ENCODE results near the gene TTYH3. TPM values are rescaled to one million over a fixed set of nuclear protein-coding genes. Genes with fewer than 3 reads are reported as not detected.

TTYH3 gene
- total RNA-seq, 1 experiment from 2014 or later: 178 TPM

DNA sequence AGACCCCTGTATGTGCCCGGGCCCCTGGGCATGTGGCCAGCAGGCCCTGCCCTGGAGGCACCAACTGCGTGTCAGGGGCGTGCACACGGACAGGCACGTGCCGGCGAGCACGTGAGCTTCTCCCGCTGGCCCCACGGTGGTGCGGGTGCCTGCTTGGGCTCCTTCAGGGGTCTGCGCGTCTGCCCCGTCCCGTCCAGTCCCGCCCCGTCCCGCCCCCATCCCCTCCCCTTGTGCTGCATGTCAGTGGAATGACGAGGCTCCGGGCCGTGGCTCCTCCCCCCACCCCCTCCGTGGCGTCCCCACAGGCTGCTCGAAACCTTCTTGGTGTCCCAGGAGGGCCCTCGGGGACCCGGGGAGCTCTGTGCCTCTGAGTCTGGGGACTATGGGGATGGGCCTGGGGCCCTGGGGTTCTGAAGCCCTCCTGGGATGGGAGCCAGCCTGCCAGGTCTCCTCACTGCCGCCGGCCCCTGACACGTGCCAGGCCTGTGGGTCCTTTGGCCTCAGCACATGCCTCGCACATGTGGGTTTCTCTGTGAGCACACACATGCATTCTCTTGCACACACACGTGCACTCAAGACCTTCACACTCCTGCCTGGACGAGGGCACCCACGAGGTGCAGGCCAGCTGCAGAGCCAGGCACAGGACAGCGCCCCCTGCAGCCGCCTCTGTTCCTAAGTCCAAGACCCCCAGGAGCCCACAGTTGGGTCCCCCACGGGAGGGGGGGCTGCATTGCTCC lies 28.7 kb downstream of the TTYH3 start (continued):
- TF ChIP-seq, protein P1, sequence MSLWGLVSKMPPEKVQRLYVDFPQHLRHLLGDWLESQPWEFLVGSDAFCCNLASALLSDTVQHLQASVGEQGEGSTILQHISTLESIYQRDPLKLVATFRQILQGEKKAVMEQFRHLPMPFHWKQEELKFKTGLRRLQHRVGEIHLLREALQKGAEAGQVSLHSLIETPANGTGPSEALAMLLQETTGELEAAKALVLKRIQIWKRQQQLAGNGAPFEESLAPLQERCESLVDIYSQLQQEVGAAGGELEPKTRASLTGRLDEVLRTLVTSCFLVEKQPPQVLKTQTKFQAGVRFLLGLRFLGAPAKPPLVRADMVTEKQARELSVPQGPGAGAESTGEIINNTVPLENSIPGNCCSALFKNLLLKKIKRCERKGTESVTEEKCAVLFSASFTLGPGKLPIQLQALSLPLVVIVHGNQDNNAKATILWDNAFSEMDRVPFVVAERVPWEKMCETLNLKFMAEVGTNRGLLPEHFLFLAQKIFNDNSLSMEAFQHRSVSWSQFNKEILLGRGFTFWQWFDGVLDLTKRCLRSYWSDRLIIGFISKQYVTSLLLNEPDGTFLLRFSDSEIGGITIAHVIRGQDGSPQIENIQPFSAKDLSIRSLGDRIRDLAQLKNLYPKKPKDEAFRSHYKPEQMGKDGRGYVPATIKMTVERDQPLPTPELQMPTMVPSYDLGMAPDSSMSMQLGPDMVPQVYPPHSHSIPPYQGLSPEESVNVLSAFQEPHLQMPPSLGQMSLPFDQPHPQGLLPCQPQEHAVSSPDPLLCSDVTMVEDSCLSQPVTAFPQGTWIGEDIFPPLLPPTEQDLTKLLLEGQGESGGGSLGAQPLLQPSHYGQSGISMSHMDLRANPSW (CRISPR knock-in tag; conservative IDR thresholded peaks at IDR 0.05; ENCODE audit: low read depth): no peak
- TF ChIP-seq, protein P2, sequence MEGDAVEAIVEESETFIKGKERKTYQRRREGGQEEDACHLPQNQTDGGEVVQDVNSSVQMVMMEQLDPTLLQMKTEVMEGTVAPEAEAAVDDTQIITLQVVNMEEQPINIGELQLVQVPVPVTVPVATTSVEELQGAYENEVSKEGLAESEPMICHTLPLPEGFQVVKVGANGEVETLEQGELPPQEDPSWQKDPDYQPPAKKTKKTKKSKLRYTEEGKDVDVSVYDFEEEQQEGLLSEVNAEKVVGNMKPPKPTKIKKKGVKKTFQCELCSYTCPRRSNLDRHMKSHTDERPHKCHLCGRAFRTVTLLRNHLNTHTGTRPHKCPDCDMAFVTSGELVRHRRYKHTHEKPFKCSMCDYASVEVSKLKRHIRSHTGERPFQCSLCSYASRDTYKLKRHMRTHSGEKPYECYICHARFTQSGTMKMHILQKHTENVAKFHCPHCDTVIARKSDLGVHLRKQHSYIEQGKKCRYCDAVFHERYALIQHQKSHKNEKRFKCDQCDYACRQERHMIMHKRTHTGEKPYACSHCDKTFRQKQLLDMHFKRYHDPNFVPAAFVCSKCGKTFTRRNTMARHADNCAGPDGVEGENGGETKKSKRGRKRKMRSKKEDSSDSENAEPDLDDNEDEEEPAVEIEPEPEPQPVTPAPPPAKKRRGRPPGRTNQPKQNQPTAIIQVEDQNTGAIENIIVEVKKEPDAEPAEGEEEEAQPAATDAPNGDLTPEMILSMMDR (IDR thresholded peaks at IDR 0.05): peak; percentile 58
- TF ChIP-seq ZNF423 (CRISPR knock-in tag; IDR thresholded peaks at IDR 0.05): no peak

DNA sequence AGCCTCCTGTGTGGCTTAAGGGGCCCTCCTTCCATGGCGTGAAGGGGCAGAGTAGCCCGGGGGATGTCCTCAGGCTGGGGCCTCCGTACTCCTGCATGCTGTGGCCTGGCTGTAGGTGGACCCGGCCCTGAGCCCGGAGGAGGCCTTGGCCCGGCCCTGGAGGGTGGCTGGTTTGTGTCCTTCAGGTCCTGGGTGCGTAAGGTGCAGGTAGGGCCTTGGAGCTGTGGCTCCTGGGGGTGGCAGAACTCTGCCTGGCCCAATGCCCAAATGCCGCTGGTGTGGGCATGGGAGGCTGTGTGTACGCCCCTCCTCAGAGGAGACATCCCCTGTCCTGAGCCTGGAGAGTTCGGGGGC lies 29.3 kb downstream of the TTYH3 start:
- ChIA-PET CTCF (interaction anchor here (0.6 to 4.5 kb wide), 9 partner anchors 10 to 209 kb away, joined by 3 to 32 read pairs (median 10); partner anchors contain the start of gene TTYH3), POLR2A (no interaction called here)
- peaks cover 12% of the 10 kb centered on the region for H3K36me3 Mint-ChIP-seq
- no peak overlapping the region for H3K4me3 Mint-ChIP-seq
- H3K9me3 Mint-ChIP-seq: no peaks in the 10 kb centered on the region
- no peak overlapping the region for H3K27ac Mint-ChIP-seq
- H3K27me3 Mint-ChIP-seq (ENCODE audit: low read depth): no peaks in the 10 kb centered on the region
- no peak for ATAC-seq
- DNase-seq (ENCODE audit: low spot score): no peak
- TF ChIP-seq, protein P3, sequence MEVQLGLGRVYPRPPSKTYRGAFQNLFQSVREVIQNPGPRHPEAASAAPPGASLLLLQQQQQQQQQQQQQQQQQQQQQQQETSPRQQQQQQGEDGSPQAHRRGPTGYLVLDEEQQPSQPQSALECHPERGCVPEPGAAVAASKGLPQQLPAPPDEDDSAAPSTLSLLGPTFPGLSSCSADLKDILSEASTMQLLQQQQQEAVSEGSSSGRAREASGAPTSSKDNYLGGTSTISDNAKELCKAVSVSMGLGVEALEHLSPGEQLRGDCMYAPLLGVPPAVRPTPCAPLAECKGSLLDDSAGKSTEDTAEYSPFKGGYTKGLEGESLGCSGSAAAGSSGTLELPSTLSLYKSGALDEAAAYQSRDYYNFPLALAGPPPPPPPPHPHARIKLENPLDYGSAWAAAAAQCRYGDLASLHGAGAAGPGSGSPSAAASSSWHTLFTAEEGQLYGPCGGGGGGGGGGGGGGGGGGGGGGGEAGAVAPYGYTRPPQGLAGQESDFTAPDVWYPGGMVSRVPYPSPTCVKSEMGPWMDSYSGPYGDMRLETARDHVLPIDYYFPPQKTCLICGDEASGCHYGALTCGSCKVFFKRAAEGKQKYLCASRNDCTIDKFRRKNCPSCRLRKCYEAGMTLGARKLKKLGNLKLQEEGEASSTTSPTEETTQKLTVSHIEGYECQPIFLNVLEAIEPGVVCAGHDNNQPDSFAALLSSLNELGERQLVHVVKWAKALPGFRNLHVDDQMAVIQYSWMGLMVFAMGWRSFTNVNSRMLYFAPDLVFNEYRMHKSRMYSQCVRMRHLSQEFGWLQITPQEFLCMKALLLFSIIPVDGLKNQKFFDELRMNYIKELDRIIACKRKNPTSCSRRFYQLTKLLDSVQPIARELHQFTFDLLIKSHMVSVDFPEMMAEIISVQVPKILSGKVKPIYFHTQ (CRISPR knock-in tag; IDR thresholded peaks at IDR 0.05): no peak
- TF ChIP-seq MXD4 (CRISPR knock-in tag; IDR thresholded peaks at IDR 0.05; ENCODE audit: borderline replicate concordance): no peak
- TF ChIP-seq FOXP1 (CRISPR knock-in tag; IDR thresholded peaks at IDR 0.05; ENCODE audit: borderline replicate concordance): 0 out of 2 replicates have a peak, but pooled peaks have one; percentile 31
- peaks cover 6% of the 10 kb centered on the region; the same call in 1 of the 2 replicates for H3K4me1 Mint-ChIP-seq

DNA sequence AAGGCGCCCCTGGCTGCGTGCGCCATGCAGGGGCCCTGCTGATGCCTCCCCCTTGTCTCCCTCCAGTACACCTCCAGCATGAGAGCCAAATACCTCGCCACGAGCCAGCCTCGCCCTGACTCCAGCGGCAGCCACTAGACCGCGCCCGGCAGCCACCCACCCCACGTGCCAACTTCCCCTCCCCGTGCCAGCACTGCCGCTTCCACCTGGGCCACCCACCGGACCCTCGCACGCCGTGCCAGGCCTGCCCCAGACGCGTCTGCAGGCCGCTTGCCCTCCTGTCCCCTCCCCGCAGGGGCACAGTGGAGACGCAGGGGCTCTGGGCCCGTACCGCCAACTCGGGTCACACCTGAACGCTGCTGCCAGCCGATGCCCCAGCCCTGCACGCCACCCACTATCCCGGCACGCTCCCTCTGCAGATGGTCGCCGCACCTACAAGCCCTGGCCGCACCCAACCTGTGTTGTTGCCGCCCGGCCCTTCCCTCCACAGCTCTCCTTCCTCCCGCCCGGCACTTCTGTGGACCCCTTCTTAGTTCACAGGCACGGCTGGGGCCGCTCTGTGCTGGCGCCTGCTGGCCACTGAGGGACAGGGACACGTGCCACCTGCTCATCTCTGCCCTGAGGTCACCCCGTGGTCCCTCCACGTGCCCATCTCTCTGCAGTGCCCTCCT lies 30.0 kb downstream of the TTYH3 start:
- no peak overlapping the region; the same call in 1 of the 2 replicates for H3K27ac Mint-ChIP-seq
- ChIA-PET CTCF (interaction anchor here (0.6 to 4.5 kb wide), 13 partner anchors 9 to 210 kb away, joined by 3 to 32 read pairs (median 3); partner anchors contain the start of gene TTYH3), POLR2A (no interaction called here)
- no peaks in the 10 kb centered on the region for H3K9me3 Mint-ChIP-seq
- H3K27me3 Mint-ChIP-seq (ENCODE audit: low read depth): no peaks in the 10 kb centered on the region
- H3K36me3 Mint-ChIP-seq: peaks cover 8% of the 10 kb centered on the region
- DNase-seq (ENCODE audit: low spot score): no peak
- H3K4me3 Mint-ChIP-seq: no peak overlapping the region
- peaks cover 6% of the 10 kb centered on the region; the same call in 1 of the 2 replicates for H3K4me1 Mint-ChIP-seq
- no peak; the same call in 1 of the 2 replicates for ATAC-seq
- TF ChIP-seq ZNF671 (CRISPR knock-in tag; IDR thresholded peaks at IDR 0.05) (no peak), ZNF317 (CRISPR knock-in tag; IDR thresholded peaks at IDR 0.05; ENCODE audit: borderline replicate concordance, low read depth) (no peak), CBFB (CRISPR knock-in tag; IDR thresholded peaks at IDR 0.05; ENCODE audit: low read depth) (no peak), ELF4 (CRISPR knock-in tag; IDR thresholded peaks at IDR 0.05; ENCODE audit: low read depth) (no peak), JAZF1 (CRISPR knock-in tag; IDR thresholded peaks at IDR 0.05) (no peak), KAT7 (CRISPR knock-in tag; IDR thresholded peaks at IDR 0.05; ENCODE audit: borderline replicate concordance) (no peak)
- TF ChIP-seq, protein P4, sequence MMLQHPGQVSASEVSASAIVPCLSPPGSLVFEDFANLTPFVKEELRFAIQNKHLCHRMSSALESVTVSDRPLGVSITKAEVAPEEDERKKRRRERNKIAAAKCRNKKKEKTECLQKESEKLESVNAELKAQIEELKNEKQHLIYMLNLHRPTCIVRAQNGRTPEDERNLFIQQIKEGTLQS (CRISPR knock-in tag; conservative IDR thresholded peaks at IDR 0.05): no peak
- TF ChIP-seq, protein P5, sequence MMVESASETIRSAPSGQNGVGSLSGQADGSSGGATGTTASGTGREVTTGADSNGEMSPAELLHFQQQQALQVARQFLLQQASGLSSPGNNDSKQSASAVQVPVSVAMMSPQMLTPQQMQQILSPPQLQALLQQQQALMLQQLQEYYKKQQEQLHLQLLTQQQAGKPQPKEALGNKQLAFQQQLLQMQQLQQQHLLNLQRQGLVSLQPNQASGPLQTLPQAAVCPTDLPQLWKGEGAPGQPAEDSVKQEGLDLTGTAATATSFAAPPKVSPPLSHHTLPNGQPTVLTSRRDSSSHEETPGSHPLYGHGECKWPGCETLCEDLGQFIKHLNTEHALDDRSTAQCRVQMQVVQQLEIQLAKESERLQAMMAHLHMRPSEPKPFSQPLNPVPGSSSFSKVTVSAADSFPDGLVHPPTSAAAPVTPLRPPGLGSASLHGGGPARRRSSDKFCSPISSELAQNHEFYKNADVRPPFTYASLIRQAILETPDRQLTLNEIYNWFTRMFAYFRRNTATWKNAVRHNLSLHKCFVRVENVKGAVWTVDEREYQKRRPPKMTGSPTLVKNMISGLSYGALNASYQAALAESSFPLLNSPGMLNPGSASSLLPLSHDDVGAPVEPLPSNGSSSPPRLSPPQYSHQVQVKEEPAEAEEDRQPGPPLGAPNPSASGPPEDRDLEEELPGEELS (CRISPR knock-in tag; IDR thresholded peaks at IDR 0.05): no peak
- TF ChIP-seq, protein P6, sequence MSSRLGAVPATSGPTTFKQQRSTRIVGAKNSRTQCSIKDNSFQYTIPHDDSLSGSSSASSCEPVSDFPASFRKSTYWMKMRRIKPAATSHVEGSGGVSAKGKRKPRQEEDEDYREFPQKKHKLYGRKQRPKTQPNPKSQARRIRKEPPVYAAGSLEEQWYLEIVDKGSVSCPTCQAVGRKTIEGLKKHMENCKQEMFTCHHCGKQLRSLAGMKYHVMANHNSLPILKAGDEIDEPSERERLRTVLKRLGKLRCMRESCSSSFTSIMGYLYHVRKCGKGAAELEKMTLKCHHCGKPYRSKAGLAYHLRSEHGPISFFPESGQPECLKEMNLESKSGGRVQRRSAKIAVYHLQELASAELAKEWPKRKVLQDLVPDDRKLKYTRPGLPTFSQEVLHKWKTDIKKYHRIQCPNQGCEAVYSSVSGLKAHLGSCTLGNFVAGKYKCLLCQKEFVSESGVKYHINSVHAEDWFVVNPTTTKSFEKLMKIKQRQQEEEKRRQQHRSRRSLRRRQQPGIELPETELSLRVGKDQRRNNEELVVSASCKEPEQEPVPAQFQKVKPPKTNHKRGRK (CRISPR knock-in tag; IDR thresholded peaks at IDR 0.05; ENCODE audit: borderline replicate concordance): no peak
- TF ChIP-seq, protein P7, sequence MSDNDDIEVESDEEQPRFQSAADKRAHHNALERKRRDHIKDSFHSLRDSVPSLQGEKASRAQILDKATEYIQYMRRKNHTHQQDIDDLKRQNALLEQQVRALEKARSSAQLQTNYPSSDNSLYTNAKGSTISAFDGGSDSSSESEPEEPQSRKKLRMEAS (CRISPR knock-in tag; IDR thresholded peaks at IDR 0.05): no peak
- TF ChIP-seq, protein P8, sequence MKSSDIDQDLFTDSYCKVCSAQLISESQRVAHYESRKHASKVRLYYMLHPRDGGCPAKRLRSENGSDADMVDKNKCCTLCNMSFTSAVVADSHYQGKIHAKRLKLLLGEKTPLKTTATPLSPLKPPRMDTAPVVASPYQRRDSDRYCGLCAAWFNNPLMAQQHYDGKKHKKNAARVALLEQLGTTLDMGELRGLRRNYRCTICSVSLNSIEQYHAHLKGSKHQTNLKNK (CRISPR knock-in tag; IDR thresholded peaks at IDR 0.05): no peak
